ENCODE results near the gene GPX7.
"Not testable (repeated sequence)": the region's sequence is repeated elsewhere in the genome, so short reads cannot be mapped to it uniquely, and the experiment has no call there.

The GPX7 gene
- 7.5 to 14.9 (median 11.9) reads per million in 4 donors for total RNA-seq

DNA sequence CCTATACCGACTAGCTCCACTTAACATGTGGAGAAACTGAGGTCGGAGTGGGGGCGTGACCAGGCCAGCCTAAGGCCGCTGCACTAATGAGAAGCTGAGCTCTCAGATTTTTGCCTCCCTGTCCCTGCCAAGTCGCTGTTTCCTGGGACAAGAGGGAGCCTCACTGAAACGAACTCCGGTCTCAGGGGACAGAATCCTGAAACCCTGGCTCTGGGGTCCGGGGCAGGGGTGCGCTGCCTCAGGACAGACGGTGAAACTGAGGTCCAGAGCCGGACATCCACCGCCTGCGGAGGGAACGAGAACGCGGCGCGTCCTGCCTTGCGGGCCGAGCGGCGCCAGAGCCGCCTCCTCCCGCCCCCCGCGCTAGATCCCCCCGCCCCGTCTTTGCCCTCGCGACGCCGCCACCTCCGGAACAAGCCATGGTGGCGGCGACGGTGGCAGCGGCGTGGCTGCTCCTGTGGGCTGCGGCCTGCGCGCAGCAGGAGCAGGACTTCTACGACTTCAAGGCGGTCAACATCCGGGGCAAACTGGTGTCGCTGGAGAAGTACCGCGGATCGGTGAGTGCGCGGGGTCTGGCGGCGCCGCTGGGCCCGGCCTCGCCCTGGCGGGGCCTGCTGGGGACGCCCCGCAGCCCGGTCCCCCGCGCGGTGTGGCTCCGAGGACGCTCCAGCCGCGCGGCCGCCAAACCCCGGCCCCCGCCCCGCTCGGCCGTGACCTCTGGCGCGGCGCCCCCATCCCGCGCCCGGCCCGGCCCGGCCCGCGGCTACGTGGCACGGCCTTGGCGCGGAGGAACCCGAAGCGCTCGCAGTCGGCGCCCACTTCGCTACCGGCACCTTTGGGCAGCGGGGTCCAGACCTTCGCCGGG, at the start of gene GPX7:
Gene GPX7, plus strand, starts transcription at position 381 of the 865 bp plus-strand sequence. Its CDS starts 39 bp downstream, at position 420.
- peak; percentile 35 to 71 (median 49) for DNase-seq

GRCh38 chr1:52552505-52553361, 49.4 kb upstream of the GPX7 start, which contains the start of gene TUT4:
TSS of gene TUT4 (minus strand) at chr1:52553092. CDS start at chr1:52526280, 26,812 bp downstream.
- peak; percentile 61 to 84 (median 68) for DNase-seq

DNA sequence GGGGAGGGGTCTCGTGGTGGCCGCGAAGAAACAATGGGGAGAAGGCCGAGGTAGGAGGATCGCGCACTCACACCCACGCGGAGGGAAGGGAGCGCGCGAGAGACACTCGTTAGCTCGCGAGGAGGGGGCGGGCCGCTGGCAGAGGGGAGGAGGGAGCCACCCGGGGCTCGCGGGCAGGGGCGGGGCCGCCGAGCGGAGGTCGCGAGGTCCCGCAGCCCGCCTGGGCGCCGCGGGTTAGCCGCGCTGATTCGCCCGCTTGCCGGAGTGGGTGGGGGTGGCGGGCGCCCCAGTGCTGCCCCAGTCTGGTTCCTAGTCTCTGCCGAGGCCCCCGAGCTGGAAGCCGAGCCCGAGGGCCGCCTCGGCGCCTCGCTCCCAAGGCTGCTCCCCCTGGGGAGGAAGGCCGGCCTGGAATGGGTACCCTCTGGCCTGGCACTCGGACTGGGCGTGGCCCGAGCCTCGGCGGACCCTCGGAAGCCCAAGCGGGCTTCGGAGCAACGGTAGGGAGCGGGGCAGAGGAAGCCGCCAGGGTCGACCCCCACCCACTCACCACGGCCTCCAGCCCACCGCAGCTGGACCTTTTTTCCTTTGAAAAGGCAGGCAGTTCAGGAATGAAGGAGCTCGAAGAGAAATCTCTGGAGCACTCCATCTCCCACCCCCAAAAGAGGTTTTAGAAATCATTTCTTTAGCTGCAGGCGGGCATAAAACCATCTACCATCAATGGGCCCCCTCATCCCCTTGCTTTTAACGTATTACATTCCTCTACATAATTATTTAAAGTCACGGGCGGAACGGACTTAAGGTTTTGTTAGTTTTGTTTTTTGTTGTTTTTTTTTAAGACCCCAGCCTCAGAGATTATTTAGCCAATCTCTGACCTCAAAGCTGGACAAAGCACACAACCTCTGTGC, 48.6 kb upstream of the GPX7 start:
- peak; percentile 81 to 90 (median 86) for DNase-seq

- DNase-seq = no peak
Measured at GRCh38 chr1:52554267-52554640, 47.9 kb upstream of the GPX7 start.

GRCh38 chr1:52554756-52555155, 47.4 kb upstream of the GPX7 start:
- DNase-seq = no peak

DNA sequence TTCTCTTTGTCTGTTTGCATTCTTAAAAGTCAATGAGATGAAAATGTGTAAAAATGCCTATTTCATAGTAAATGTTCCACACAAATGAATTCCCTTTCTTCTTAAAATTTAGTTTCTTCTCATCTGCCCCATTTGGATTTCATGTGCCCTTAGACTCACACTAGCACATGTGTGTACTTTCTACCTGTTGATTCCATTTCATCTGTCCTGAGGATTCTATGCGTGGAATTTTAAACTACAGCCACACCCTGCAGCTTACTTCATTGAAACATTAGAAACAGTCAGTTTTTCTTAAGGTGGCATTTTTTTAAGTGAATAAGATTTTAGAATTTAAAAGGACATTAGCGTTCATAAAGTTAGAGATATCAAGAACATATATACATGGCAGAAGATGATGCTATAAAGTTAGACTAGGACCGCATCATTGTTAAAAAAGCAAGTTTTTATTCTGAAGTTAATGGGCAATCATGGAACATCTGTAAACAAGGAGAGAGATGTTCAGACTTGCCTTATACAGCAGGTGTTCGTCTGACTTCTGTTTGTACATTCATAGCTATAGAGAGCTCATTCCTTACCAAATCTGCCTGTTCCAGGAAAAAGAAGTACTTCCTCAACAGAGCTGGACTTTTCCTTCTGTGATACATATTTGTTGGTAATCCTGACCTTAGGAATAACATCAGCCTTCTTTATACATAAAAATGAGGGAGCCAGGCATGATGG, 45.4 kb upstream of the GPX7 start:
- DNase-seq = no peak

GRCh38 chr1:52558941-52559340, 43.2 kb upstream of the GPX7 start:
- DNase-seq = no peak

DNA sequence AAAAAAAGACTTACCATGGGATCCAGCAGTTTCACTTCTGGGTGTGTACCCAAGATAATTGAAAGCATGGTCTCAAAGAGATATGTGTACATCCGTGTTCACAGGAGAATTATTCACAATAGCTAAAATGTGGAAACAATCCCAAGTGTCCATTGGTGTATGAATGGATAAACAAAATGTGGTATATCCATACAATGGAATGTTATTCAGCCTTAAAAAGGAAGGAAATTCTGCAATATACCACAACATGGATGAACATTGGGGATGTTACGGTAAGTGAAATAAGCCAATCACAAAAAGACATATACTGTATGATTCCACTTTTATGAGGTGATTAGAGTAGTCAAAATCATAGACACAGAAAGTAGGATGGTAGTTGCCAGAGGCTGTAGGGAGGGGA, 42.3 kb upstream of the GPX7 start:
- DNase-seq = no peak

DNA sequence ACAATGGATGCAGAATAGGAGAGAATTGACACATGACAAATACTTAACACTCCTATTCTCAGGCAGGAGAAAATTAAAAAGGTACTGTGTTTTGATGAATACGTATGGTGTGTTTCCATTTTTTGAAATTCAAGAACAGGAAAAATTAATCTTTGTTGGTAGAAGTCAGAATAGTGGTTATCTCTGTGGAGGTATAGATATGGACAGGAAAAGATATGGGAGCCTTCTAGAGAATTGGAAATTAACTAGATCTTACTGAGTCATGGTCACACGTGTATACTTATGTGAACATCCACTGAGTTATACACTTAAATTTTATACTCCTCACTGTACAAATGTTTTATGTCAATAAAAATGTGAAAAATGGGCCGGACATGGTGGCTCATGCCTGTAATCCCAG, 39.4 kb upstream of the GPX7 start:
- no peak for DNase-seq

GRCh38 chr1:52567943-52568342, 34.2 kb upstream of the GPX7 start:
- no peak for DNase-seq

DNA sequence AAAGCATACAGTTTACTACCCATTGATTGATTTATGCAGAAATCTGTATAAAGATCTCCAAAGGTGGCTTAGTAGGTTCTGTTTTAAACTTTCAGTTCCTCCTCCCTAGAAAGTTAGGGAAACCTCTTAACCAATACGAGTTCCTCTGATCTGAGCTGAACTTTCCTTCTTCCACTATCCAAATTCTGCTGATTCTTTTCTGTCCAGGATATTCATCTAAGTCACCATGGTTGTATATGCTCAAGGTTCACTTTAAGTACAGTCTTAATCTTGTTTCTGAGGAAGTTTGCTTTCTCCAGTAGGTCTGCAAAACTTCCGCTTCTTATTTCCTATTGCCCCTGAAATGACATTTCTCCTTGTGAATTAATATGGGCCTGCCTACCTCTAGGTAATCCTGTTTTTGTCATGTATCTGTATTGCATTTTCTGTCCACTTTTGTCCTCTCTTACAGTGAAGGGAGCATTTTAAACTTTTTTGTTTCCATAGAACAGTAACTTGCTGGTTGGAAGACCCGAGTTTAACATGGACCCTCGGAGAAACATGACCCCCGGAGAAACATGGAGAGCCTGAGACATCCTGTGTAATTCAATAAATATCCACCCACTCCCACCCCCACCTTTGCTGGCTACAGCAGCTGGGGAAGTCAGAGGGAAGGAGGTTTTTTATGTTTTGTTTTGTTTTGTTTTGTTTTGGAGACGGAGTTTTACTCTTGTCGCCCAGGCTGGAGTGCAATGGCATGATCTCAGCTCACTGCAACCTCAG, 32.5 kb upstream of the GPX7 start:
- DNase-seq = no peak

- peak in 1 of 5 donors; percentile 33 for DNase-seq
Measured at GRCh38 chr1:52571783-52572182, 30.4 kb upstream of the GPX7 start.

GRCh38 chr1:52572387-52572786, 29.8 kb upstream of the GPX7 start:
- no peak for DNase-seq

GRCh38 chr1:52574594-52574993, 27.6 kb upstream of the GPX7 start:
- no peak for DNase-seq

DNA sequence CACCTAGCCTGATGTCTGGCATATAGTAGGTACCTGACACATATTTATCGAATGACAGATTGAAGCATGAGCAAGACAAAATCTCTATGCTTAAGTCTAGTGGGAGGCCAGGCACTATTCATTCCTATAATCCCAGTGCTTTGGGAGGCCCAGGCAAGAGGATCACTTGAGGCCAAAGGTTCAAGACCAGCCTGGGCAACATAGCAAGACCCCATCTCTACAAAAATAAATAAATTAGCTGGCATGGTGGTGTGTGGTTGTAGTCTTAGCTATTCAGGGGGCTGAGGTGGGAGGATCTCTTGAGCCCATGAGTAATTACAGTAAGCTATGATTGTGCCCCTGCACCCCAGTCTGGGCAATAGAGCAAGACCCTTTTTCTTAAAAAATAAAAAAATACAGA, 26.1 kb upstream of the GPX7 start:
- no peak for DNase-seq

GRCh38 chr1:52578066-52578465, 24.1 kb upstream of the GPX7 start:
- DNase-seq = not testable (repeated sequence)

GRCh38 chr1:52579415-52579814, 22.8 kb upstream of the GPX7 start:
- DNase-seq = no peak

GRCh38 chr1:52580283-52580682, 21.9 kb upstream of the GPX7 start:
- DNase-seq = no peak

DNA sequence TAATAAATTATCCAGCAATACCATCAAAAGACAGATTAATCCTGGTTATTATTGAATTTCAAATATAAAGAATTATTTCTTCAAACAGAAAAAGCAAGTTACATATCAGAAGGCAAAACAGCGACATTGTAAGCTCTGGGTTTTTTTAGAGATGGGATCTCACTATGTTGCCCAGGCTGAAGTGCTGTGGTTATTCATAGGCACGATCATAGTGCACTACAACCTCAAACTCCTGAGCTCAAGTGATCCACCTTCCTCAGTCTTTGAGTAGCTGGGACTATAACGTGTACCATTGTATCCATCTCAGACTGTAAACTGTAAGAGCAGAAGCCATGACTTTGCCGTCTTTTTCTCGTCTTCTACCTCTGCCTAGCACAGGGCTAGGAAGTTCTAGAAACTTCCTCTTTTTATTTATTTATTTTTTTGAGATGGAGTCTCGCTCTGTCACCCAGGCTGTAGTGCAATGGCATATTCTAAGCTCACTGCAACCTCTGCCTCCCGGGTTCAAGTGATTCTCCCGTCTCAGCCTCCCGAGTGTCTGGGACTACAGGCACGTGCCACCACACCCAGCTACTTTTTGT, 20.0 kb upstream of the GPX7 start:
- DNase-seq = no peak

DNA sequence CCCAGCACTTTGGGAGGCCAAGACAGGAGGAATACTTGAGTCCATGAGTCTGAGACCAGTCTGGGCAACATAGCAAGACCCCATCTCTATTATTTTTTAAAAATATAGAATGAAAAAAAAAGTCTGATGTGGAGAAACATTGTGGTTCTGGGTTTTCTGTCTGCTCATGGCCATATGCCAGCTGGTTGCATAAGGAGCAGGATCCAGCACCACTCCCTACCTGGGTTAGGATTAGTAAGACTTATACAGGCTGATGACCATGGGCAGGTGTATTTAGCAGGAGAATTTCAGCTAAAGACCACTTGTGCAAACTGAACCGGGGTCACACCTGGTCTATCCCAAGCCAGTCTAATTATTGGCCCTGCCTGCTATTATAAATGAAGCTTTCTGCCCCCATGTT, 16.7 kb upstream of the GPX7 start:
- no peak for DNase-seq

DNA sequence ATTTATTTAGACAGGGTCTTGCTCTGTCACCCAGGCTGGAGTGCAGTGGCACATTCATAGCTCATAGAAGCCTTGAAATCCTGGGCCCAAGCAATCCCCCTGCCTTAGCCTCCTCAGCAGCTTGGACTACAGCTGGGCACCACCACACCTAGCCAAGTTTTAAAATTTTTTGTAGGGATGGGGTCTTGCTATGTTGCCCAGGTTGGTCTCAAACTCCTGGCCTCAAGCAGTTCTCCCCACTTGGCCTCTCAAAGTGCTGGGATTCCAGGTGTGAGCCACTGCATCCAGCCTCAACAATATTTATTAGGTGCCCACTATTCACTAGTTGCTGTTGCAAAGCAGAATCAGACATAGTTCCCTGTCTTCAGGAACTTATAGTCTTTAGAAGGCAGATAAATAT, 14.1 kb upstream of the GPX7 start:
- no peak for DNase-seq

All from T-helper 1 cell (primary cell).